WTC11 (cell line): Measurements from ENCODE around the gene POLR3B. TPM values are rescaled to one million over a fixed set of nuclear protein-coding genes. Genes with fewer than 3 reads are reported as not detected.

ENCODE experiments used
- ATAC-seq: fragments of 200-7000 bp; cut with Tn5 transposase; 2 replicates; pipeline ENCODE4 v1.10.0; 2021; ENCODE audit warnings: mild to moderate bottlenecking, moderate library complexity
- CTCF ChIA-PET: fragments of 300-600 bp; sonication (Branson Sonifier 250); formaldehyde crosslinking; loops from one replicate; lab custom pipeline; 2021; ENCODE audit warnings: antibody characterized with exemption; lab: Charles Lee
- POLR2A ChIA-PET: fragments of 350-600 bp; sonication (Branson Sonifier 250); formaldehyde crosslinking; loops from one replicate; lab custom pipeline; 2021; ENCODE audit warnings: antibody characterized with exemption; lab: Charles Lee
- DNase-seq: peaks from one replicate; pipeline ENCODE4 v3.0.0; 2021; ENCODE audit warnings: low spot score
- H3K27ac Mint-ChIP-seq: 2 replicates; pipeline ENCODE4 v1.8.0; 2021; ENCODE audit warnings: mixed read lengths
- H3K27me3 Mint-ChIP-seq: 2 replicates; pipeline ENCODE4 v1.8.0; 2021; ENCODE audit warnings: low read depth, mild to moderate bottlenecking, moderate library complexity, mixed read lengths
- H3K36me3 Mint-ChIP-seq: 2 replicates; pipeline ENCODE4 v1.8.0; 2021; ENCODE audit warnings: mixed read lengths
- H3K4me1 Mint-ChIP-seq: 2 replicates; pipeline ENCODE4 v1.8.0; 2022; ENCODE audit warnings: mixed read lengths
- H3K4me3 Mint-ChIP-seq: 2 replicates; pipeline ENCODE4 v1.8.0; 2021; ENCODE audit warnings: mild to moderate bottlenecking, moderate library complexity, mixed read lengths
- H3K9me3 Mint-ChIP-seq: 2 replicates; pipeline ENCODE4 v1.8.0; 2021; ENCODE audit warnings: mixed read lengths
- CREB1 ChIP-seq: sonication (generic); formaldehyde crosslinking; IDR thresholded peaks from 2 replicates; pipeline ENCODE4 v1.8.0; 2023; ENCODE audit warnings: mild to moderate bottlenecking, missing genetic modification reagents
- ELF4 ChIP-seq: sonication (generic); formaldehyde crosslinking; IDR thresholded peaks from 2 replicates; pipeline ENCODE4 v1.8.1; 2022; ENCODE audit warnings: low read depth, mild to moderate bottlenecking, moderate library complexity, missing genetic modification reagents
- EMX1 ChIP-seq: fragments of 250-450 bp; sonication (Bioruptor Pico); IDR thresholded peaks from 2 replicates; pipeline ENCODE4 v1.8.0; 2021; ENCODE audit warnings: mild to moderate bottlenecking
- ESRRA ChIP-seq: sonication (generic); formaldehyde crosslinking; IDR thresholded peaks from 2 replicates; pipeline ENCODE4 v1.8.1; 2022; ENCODE audit warnings: mild to moderate bottlenecking, missing genetic modification reagents, borderline replicate concordance
- GTF2I ChIP-seq: fragments of 250-450 bp; sonication (Bioruptor Pico); conservative IDR thresholded peaks from 2 replicates; pipeline ENCODE4 v1.4.0; 2021; ENCODE audit warnings: mild to moderate bottlenecking
- SMAD3 ChIP-seq: sonication (generic); formaldehyde crosslinking; IDR thresholded peaks from 2 replicates; pipeline ENCODE4 v1.8.0; 2022; ENCODE audit warnings: missing genetic modification reagents, mild to moderate bottlenecking, borderline replicate concordance
- TEAD1 ChIP-seq: sonication (generic); formaldehyde crosslinking; IDR thresholded peaks from 2 replicates; pipeline ENCODE4 v1.8.0; 2022; ENCODE audit warnings: mild to moderate bottlenecking, missing genetic modification reagents
- ZNF121 ChIP-seq: sonication (generic); formaldehyde crosslinking; IDR thresholded peaks from 2 replicates; pipeline ENCODE4 v1.8.0; 2023; ENCODE audit warnings: missing genetic modification reagents
- ZNF138 ChIP-seq: sonication (generic); formaldehyde crosslinking; conservative IDR thresholded peaks from 2 replicates; pipeline ENCODE4 v1.8.1; 2022; ENCODE audit warnings: mild to moderate bottlenecking, moderate library complexity, missing genetic modification reagents
- ZNF263 ChIP-seq: sonication (generic); formaldehyde crosslinking; IDR thresholded peaks from 2 replicates; pipeline ENCODE4 v1.8.1; 2022; ENCODE audit warnings: low read depth, mild to moderate bottlenecking, moderate library complexity, missing genetic modification reagents
- ZNF317 ChIP-seq: sonication (generic); formaldehyde crosslinking; IDR thresholded peaks from 2 replicates; pipeline ENCODE4 v1.8.1; 2023; ENCODE audit warnings: low read depth, mild to moderate bottlenecking, moderate library complexity, missing genetic modification reagents, borderline replicate concordance
- ZNF396 ChIP-seq: fragments of 250-450 bp; sonication (Bioruptor Pico); IDR thresholded peaks from 2 replicates; pipeline ENCODE4 v1.8.0; 2021; ENCODE audit warnings: mild to moderate bottlenecking, moderate library complexity, borderline replicate concordance
- ZNF416 ChIP-seq: fragments of 250-450 bp; sonication (Bioruptor Pico); IDR thresholded peaks from 2 replicates; pipeline ENCODE4 v1.9.0; 2021; ENCODE audit warnings: mild to moderate bottlenecking, inconsistent platforms
- ZNF423 ChIP-seq: fragments of 250-450 bp; sonication (Bioruptor Pico); IDR thresholded peaks from 2 replicates; pipeline ENCODE4 v2.1.2; 2022; ENCODE audit warnings: mild to moderate bottlenecking, moderate library complexity
- total RNA-seq: library from RNA; stranded (reverse); gene quantifications from 3 replicates; pipeline ENCODE4 v1.2.3, GENCODE V29; 2021
- TF ChIP-seq, protein P1 (sequence below): sonication (generic); formaldehyde crosslinking; IDR thresholded peaks from 2 replicates; pipeline ENCODE4 v1.8.0; 2023; ENCODE audit warnings: mild to moderate bottlenecking, missing genetic modification reagents
- TF ChIP-seq, protein P2 (sequence below): sonication (generic); formaldehyde crosslinking; IDR thresholded peaks from 2 replicates; pipeline ENCODE4 v1.8.1; 2023; ENCODE audit warnings: mild to moderate bottlenecking, moderate library complexity, missing genetic modification reagents
- TF ChIP-seq, protein P3 (sequence below): sonication (generic); formaldehyde crosslinking; IDR thresholded peaks from 2 replicates; pipeline ENCODE4 v1.8.1; 2022; ENCODE audit warnings: low read depth, missing genetic modification reagents, borderline replicate concordance
- TF ChIP-seq, protein P4 (sequence below): sonication (generic); formaldehyde crosslinking; conservative IDR thresholded peaks from 2 replicates; pipeline ENCODE4 v1.8.1; 2022; ENCODE audit warnings: mild to moderate bottlenecking, missing genetic modification reagents
- TF ChIP-seq, protein P5 (sequence below): fragments of 250-450 bp; sonication (Bioruptor Pico); IDR thresholded peaks from 2 replicates; pipeline ENCODE4 v1.9.0; 2021; ENCODE audit warnings: moderate library complexity, mild to moderate bottlenecking, inconsistent platforms, borderline replicate concordance
- TF ChIP-seq, protein P6 (sequence below): sonication (generic); formaldehyde crosslinking; IDR thresholded peaks from 2 replicates; pipeline ENCODE4 v1.8.1; 2023; ENCODE audit warnings: mild to moderate bottlenecking, missing genetic modification reagents

Gene POLR3B
- total RNA-seq, 1 experiment from 2014 or later = 9.0 TPM

DNA sequence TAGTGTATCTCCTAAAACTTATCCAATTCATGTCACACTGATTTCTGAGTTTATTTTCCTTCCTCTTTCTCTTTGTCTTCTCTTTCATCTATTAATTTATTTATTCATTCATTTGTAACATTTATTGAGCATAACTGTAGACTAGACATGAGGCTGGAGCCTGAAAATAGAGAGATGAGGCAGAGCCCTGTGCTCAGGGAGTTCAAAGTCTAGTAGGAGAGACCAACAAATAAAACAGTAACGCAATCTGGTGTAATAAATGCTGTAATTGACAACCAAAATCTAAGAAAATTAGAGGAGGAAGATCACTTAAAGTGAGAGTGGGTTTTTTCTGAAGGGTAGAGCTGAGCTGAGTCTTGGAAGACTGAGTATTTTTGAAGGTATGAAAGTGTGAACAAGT lies 87.5 kb downstream of the POLR3B start (continued):
- TF ChIP-seq, protein P1, sequence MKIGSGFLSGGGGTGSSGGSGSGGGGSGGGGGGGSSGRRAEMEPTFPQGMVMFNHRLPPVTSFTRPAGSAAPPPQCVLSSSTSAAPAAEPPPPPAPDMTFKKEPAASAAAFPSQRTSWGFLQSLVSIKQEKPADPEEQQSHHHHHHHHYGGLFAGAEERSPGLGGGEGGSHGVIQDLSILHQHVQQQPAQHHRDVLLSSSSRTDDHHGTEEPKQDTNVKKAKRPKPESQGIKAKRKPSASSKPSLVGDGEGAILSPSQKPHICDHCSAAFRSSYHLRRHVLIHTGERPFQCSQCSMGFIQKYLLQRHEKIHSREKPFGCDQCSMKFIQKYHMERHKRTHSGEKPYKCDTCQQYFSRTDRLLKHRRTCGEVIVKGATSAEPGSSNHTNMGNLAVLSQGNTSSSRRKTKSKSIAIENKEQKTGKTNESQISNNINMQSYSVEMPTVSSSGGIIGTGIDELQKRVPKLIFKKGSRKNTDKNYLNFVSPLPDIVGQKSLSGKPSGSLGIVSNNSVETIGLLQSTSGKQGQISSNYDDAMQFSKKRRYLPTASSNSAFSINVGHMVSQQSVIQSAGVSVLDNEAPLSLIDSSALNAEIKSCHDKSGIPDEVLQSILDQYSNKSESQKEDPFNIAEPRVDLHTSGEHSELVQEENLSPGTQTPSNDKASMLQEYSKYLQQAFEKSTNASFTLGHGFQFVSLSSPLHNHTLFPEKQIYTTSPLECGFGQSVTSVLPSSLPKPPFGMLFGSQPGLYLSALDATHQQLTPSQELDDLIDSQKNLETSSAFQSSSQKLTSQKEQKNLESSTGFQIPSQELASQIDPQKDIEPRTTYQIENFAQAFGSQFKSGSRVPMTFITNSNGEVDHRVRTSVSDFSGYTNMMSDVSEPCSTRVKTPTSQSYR (CRISPR knock-in tag) = no peak
- no peak for TF ChIP-seq ESRRA (CRISPR knock-in tag)
- TF ChIP-seq ZNF423 = no peak
- TF ChIP-seq SMAD3 (CRISPR knock-in tag) = no peak
- no peak for TF ChIP-seq ZNF317 (CRISPR knock-in tag)
- TF ChIP-seq, protein P2, sequence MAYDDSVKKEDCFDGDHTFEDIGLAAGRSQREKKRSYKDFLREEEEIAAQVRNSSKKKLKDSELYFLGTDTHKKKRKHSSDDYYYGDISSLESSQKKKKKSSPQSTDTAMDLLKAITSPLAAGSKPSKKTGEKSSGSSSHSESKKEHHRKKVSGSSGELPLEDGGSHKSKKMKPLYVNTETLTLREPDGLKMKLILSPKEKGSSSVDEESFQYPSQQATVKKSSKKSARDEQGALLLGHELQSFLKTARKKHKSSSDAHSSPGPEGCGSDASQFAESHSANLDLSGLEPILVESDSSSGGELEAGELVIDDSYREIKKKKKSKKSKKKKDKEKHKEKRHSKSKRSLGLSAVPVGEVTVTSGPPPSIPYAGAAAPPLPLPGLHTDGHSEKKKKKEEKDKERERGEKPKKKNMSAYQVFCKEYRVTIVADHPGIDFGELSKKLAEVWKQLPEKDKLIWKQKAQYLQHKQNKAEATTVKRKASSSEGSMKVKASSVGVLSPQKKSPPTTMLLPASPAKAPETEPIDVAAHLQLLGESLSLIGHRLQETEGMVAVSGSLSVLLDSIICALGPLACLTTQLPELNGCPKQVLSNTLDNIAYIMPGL (CRISPR knock-in tag) = no peak
- no peak for TF ChIP-seq ZNF263
- TF ChIP-seq, all 79 proteins: peak for 0

DNA sequence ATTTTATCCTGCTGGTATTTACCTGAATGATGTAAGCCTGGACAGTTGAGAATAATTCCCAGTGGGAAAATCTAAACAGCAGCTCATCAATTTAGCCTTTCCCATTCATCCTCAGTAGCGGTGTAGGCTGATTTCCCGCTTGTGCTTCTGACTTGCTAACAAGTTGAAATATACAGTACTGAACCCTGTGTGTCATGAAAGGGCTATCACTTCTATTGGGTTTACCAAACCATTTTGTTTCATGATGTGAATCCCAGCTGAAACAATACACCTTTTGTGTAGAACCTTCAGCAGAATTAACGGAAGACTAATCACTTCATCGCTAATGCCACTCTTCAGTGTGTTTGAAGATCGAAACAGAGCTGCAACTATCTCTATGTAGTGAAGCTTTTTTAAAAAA lies 88.4 kb downstream of the POLR3B start:
- CTCF ChIA-PET = interaction anchor here (0.7 to 2.8 kb wide), 3 partner anchors 396 to 1161 kb away, joined by 3 to 14 read pairs (median 4); no protein-coding TSS in a partner anchor
- Mint-ChIP-seq H3K27ac (0 out of 2 replicates have a peak overlapping the region, but pooled peaks have one; percentile 49), H3K36me3 (no peaks in the 10 kb centered on the region), H3K4me1 (peaks cover 6% of the 10 kb centered on the region), H3K9me3 (no peaks in the 10 kb centered on the region), H3K27me3 (no peaks in the 10 kb centered on the region), H3K4me3 (no peak overlapping the region)
- TF ChIP-seq ZNF416 (CRISPR knock-in tag) (no peak), CREB1 (CRISPR knock-in tag) (no peak), GTF2I (CRISPR knock-in tag) (no peak), ELF4 (CRISPR knock-in tag) (no peak)
- TF ChIP-seq, protein P3, sequence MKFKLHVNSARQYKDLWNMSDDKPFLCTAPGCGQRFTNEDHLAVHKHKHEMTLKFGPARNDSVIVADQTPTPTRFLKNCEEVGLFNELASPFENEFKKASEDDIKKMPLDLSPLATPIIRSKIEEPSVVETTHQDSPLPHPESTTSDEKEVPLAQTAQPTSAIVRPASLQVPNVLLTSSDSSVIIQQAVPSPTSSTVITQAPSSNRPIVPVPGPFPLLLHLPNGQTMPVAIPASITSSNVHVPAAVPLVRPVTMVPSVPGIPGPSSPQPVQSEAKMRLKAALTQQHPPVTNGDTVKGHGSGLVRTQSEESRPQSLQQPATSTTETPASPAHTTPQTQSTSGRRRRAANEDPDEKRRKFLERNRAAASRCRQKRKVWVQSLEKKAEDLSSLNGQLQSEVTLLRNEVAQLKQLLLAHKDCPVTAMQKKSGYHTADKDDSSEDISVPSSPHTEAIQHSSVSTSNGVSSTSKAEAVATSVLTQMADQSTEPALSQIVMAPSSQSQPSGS (CRISPR knock-in tag) = no peak
- ATAC-seq (no peak), DNase-seq (no peak)
- POLR2A ChIA-PET = no interaction called here

DNA sequence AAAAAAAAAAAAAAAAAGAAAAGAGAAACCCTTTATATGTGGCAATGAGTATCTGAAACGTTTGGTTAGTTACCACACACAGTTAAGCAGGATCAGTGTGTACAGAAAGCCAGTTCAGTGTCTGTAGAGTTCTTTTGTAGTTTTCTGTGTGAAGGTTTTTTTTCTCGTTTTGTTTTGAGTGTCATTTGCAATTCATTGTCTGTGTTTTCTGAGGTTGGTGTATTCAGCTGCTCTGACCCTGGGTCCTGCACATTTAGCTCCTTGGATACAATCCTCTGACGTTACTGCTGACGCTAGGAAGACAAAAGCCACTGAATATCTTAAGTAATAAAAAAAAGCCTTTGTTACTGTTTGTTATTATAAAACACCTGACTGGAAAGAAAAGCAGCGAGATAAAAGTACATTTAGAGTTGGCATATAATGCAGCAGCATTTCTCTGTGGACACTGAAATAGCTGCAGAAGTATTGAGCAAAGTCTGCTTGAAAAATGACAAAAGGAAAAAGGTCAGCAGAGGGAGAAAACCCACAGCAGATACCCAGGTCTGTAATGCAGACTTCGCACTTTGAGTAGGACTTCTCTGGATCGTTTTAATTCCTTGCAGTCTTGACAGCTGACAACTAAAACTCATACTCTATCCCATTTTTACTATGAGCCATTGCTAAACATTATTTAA lies 89.0 kb downstream of the POLR3B start:
- Mint-ChIP-seq H3K4me3 (no peak overlapping the region), H3K27ac (no peak overlapping the region), H3K27me3 (no peaks in the 10 kb centered on the region), H3K4me1 (peaks cover 11% of the 10 kb centered on the region), H3K9me3 (no peaks in the 10 kb centered on the region), H3K36me3 (no peaks in the 10 kb centered on the region)
- TF ChIP-seq, protein P4, sequence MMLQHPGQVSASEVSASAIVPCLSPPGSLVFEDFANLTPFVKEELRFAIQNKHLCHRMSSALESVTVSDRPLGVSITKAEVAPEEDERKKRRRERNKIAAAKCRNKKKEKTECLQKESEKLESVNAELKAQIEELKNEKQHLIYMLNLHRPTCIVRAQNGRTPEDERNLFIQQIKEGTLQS = no peak
- ChIA-PET POLR2A (no interaction called here), CTCF (interaction anchor here (0.7 to 2.8 kb wide), 3 partner anchors 395 to 1161 kb away, joined by 3 to 14 read pairs (median 4); no protein-coding TSS in a partner anchor)
- DNase-seq (no peak), ATAC-seq (no peak)

DNA sequence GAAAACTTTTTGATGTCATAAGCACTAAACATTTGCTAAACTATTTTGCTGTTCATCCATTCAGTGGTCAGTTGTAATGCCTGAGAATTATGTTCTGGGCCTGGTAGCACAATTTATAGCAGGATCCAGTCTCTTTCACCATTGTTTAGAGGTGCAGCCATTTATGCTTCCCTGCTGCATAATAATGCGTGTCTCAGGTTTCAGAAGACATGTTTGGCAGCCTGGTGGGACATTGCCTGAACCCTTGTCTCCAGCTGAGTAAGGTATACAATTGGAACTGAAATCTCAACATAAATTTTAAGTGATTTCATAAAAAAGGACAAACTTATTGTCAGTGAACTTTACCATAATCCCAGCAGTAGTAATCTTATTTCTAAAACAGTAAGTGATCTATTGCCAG lies 94.8 kb downstream of the POLR3B start:
- ChIA-PET POLR2A (no interaction called here), CTCF (interaction anchor here (1.0 to 1.5 kb wide), 2 partner anchors 467 kb away, joined by 3 to 6 read pairs; no protein-coding TSS in a partner anchor)
- H3K27ac Mint-ChIP-seq = no peak overlapping the region
- H3K9me3 Mint-ChIP-seq = no peaks in the 10 kb centered on the region
- H3K4me3 Mint-ChIP-seq = no peak overlapping the region
- H3K4me1 Mint-ChIP-seq = peaks cover 18% of the 10 kb centered on the region
- no peak for DNase-seq
- no peaks in the 10 kb centered on the region for H3K27me3 Mint-ChIP-seq
- no peaks in the 10 kb centered on the region for H3K36me3 Mint-ChIP-seq
- no peak; the same call in 1 of the 2 replicates for ATAC-seq
- TF ChIP-seq ZNF396 (CRISPR knock-in tag) (no peak), ZNF121 (no peak), ZNF138 (CRISPR knock-in tag) (no peak), TEAD1 (no peak), EMX1 (no peak)
- TF ChIP-seq, protein P5, sequence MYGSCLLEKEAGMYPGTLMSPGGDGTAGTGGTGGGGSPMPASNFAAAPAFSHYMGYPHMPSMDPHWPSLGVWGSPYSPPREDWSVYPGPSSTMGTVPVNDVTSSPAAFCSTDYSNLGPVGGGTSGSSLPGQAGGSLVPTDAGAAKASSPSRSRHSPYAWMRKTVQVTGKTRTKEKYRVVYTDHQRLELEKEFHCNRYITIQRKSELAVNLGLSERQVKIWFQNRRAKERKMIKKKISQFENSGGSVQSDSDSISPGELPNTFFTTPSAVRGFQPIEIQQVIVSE = no peak
- TF ChIP-seq, protein P6, sequence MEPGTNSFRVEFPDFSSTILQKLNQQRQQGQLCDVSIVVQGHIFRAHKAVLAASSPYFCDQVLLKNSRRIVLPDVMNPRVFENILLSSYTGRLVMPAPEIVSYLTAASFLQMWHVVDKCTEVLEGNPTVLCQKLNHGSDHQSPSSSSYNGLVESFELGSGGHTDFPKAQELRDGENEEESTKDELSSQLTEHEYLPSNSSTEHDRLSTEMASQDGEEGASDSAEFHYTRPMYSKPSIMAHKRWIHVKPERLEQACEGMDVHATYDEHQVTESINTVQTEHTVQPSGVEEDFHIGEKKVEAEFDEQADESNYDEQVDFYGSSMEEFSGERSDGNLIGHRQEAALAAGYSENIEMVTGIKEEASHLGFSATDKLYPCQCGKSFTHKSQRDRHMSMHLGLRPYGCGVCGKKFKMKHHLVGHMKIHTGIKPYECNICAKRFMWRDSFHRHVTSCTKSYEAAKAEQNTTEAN (CRISPR knock-in tag) = no peak
